HepG2 (cell line): ENCODE data around the gene PXK. TPM values are rescaled to one million over a fixed set of nuclear protein-coding genes. Genes with fewer than 3 reads are reported as not detected.
A peak's percentile ranks its signal among the peaks of the same experiment; 100 is the strongest.

Experiments
- CBX2 ChIP-seq, 2 experiments: fragments of 200-600 bp in 1 of 2; sonication (generic); formaldehyde crosslinking in 1 of 2; IDR thresholded peaks; 2 replicates each; pipeline versions ENCODE4 v1.7.0 to v1.8.1; 2018 to 2022; ENCODE audit warnings: low read depth in 2 of 2, low read length in 1 of 2, mild to moderate bottlenecking in 1 of 2, missing genetic modification reagents in 1 of 2
- DNMT3B ChIP-seq: conservative IDR thresholded peaks from 2 replicates; pipeline ENCODE4 v1.6.1; 2016; ENCODE audit warnings: missing biosample characterization, control low read depth
- HDAC2 ChIP-seq: sonication (generic); formaldehyde crosslinking; IDR thresholded peaks from 2 replicates; pipeline ENCODE4 v1.4.0; 2020; ENCODE audit warnings: missing genetic modification reagents
- MXD4 ChIP-seq: IDR thresholded peaks from 2 replicates; pipeline ENCODE4 v1.6.1; 2016; ENCODE audit warnings: mild to moderate bottlenecking, missing biosample characterization, missing genetic modification reagents
- REL ChIP-seq: sonication (generic); formaldehyde crosslinking; conservative IDR thresholded peaks from 2 replicates; pipeline ENCODE4 v1.8.0; 2022; ENCODE audit warnings: mild to moderate bottlenecking, missing genetic modification reagents, moderate library complexity
- SRSF4 ChIP-seq: fragments of 200-400 bp; formaldehyde crosslinking; IDR thresholded peaks from one replicate; pipeline ENCODE4 v1.6.1; 2018; ENCODE audit warnings: mild to moderate bottlenecking, low read depth, low read length, moderate library complexity; ENCODE audit not compliant: poor library complexity, severe bottlenecking
- STAG1 ChIP-seq: sonication (generic); formaldehyde crosslinking; IDR thresholded peaks from 2 replicates; pipeline ENCODE4 v1.4.0; 2020; ENCODE audit warnings: missing genetic modification reagents
- ZBTB38 ChIP-seq: sonication (generic); formaldehyde crosslinking; IDR thresholded peaks from 2 replicates; pipeline ENCODE4 v1.5.1; 2020; ENCODE audit warnings: mild to moderate bottlenecking, missing genetic modification reagents
- ZBTB8A ChIP-seq: sonication (generic); formaldehyde crosslinking; IDR thresholded peaks from 2 replicates; pipeline ENCODE4 v1.4.0; 2020; ENCODE audit warnings: mild to moderate bottlenecking, low read depth, missing genetic modification reagents, borderline replicate concordance
- ZNF484 ChIP-seq: sonication (generic); formaldehyde crosslinking; IDR thresholded peaks from 2 replicates; pipeline ENCODE4 v1.5.1; 2020; ENCODE audit warnings: mild to moderate bottlenecking, low read depth, missing genetic modification reagents, borderline replicate concordance
- ZNF501 ChIP-seq: sonication (generic); formaldehyde crosslinking; IDR thresholded peaks from 2 replicates; pipeline ENCODE4 v1.5.1; 2020; ENCODE audit warnings: mild to moderate bottlenecking, moderate library complexity, missing genetic modification reagents
- ZNF549 ChIP-seq: sonication (generic); formaldehyde crosslinking; IDR thresholded peaks from 2 replicates; pipeline ENCODE4 v1.5.0; 2020; ENCODE audit warnings: missing genetic modification reagents
- ZNF713 ChIP-seq: sonication (generic); formaldehyde crosslinking; IDR thresholded peaks from 2 replicates; pipeline ENCODE4 v1.4.0; 2020; ENCODE audit warnings: mild to moderate bottlenecking, missing genetic modification reagents
- ZNF766 ChIP-seq: sonication (generic); formaldehyde crosslinking; IDR thresholded peaks from 2 replicates; pipeline ENCODE4 v1.5.0; 2020; ENCODE audit warnings: missing genetic modification reagents, borderline replicate concordance
- ZNF839 ChIP-seq: sonication (generic); formaldehyde crosslinking; IDR thresholded peaks from 2 replicates; pipeline ENCODE4 v1.4.0; 2020; ENCODE audit warnings: missing genetic modification reagents, mild to moderate bottlenecking, borderline replicate concordance
- polyA plus RNA-seq, 8 experiments: library from polyadenylated mRNA; depleted of rRNA in 3 of 8; stranded (reverse) in 7 of 8; unstranded in 1 of 8; fragments of >200 nt; fragmentation: Illumina TruSeq in 4 of 8; extraction: Trizol in 4 of 8; gene quantifications; 2 replicates each; pipeline versions ENCODE4 v1.2.1 to v1.2.3, GENCODE V29; 2011 to 2016; ENCODE audit warnings: low read depth in 4 of 8, missing spikeins in 1 of 8, mixed read lengths in 1 of 8; ENCODE audit not compliant: insufficient read depth in 1 of 8
- total RNA-seq, 5 experiments: library from RNA; depleted of rRNA; stranded (reverse); fragments of >200 nt; fragmentation: Illumina TruSeq; extraction: Trizol; gene quantifications; 2 replicates each; pipeline ENCODE4 v1.2.3, GENCODE V29; 2016; ENCODE audit warnings: low read depth in 1 of 5
- TF ChIP-seq, protein P1 (sequence below): sonication (generic); formaldehyde crosslinking; IDR thresholded peaks from 2 replicates; pipeline ENCODE4 v1.4.0; 2020; ENCODE audit warnings: low read depth, mild to moderate bottlenecking, missing genetic modification reagents
- TF ChIP-seq, protein P2 (sequence below): sonication (generic); formaldehyde crosslinking; conservative IDR thresholded peaks from 2 replicates; pipeline ENCODE4 v1.8.0; 2022; ENCODE audit warnings: mild to moderate bottlenecking, moderate library complexity, missing genetic modification reagents
- TF ChIP-seq, protein P3 (sequence below): sonication (generic); formaldehyde crosslinking; IDR thresholded peaks from 2 replicates; pipeline ENCODE4 v1.5.1; 2020; ENCODE audit warnings: mild to moderate bottlenecking, missing genetic modification reagents, borderline replicate concordance
- TF ChIP-seq, protein P4 (sequence below): sonication (generic); formaldehyde crosslinking; IDR thresholded peaks from 2 replicates; pipeline ENCODE4 v1.5.0; 2020; ENCODE audit warnings: mild to moderate bottlenecking, missing genetic modification reagents

Gene PXK
- total and polyA plus RNA-seq, 2 of the 13 experiments (the other 11 are each of a cell fraction or from before 2014, with no cell fraction given), result 6.4 to 18.6 TPM

DNA sequence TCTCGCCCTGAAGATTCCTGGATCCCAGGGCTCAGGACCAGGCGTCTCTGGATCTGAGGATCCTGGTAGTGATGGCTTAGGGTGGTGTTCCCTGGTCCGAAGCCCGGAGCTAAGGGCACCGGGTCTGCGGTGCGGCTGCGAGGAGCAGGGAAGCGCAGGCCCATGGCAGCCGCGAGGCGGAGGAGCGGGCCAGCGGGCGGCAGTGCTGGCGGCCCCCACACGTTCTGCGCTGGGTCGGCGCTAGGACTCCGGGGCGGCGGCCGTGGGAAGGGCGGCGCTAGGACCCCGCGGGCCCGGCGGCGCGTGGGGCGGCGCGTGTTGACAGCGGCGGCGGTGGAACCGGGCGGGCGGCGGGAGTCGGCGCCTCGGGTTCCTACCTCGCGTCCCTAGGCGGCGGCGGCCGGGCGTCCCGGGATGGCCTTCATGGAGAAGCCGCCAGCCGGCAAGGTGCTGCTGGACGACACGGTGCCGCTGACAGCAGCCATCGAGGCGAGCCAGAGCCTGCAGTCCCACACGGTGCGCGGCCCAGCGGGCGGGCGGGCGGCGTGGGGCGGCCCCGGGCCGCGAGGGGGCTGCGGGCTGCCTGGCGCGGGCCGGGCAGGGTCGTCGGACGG, at the start of gene PXK (continued):
- TF ChIP-seq ZNF766 (CRISPR knock-in tag) (0 out of 2 replicates have a peak, but pooled peaks have one; percentile 51), STAG1 (CRISPR knock-in tag) (no peak; the same call in 1 of the 2 replicates), REL (CRISPR knock-in tag) (no peak), ZNF549 (CRISPR knock-in tag) (no peak), ZNF501 (CRISPR knock-in tag) (no peak), HDAC2 (CRISPR knock-in tag) (0 out of 2 replicates have a peak, but pooled peaks have one; percentile 57), MXD4 (CRISPR knock-in tag) (no peak), ZBTB38 (CRISPR knock-in tag) (peak; percentile 33; the same call in 1 of the 2 replicates), ZBTB8A (CRISPR knock-in tag) (no peak), CBX2 (IDR thresholded peaks at IDR 0.05; ENCODE audit: low read depth, low read length) (no peak), CBX2 (CRISPR knock-in tag; IDR thresholded peaks at IDR 0.05; ENCODE audit: low read depth) (no peak), SRSF4 (no peak), ZNF484 (CRISPR knock-in tag) (no peak), DNMT3B (no peak), ZNF839 (no peak), ZNF713 (CRISPR knock-in tag) (no peak)
- TF ChIP-seq, protein P1, sequence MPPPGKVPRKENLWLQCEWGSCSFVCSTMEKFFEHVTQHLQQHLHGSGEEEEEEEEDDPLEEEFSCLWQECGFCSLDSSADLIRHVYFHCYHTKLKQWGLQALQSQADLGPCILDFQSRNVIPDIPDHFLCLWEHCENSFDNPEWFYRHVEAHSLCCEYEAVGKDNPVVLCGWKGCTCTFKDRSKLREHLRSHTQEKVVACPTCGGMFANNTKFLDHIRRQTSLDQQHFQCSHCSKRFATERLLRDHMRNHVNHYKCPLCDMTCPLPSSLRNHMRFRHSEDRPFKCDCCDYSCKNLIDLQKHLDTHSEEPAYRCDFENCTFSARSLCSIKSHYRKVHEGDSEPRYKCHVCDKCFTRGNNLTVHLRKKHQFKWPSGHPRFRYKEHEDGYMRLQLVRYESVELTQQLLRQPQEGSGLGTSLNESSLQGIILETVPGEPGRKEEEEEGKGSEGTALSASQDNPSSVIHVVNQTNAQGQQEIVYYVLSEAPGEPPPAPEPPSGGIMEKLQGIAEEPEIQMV, result peak; percentile 67; the same call in 1 of the 2 replicates
- TF ChIP-seq, protein P2, sequence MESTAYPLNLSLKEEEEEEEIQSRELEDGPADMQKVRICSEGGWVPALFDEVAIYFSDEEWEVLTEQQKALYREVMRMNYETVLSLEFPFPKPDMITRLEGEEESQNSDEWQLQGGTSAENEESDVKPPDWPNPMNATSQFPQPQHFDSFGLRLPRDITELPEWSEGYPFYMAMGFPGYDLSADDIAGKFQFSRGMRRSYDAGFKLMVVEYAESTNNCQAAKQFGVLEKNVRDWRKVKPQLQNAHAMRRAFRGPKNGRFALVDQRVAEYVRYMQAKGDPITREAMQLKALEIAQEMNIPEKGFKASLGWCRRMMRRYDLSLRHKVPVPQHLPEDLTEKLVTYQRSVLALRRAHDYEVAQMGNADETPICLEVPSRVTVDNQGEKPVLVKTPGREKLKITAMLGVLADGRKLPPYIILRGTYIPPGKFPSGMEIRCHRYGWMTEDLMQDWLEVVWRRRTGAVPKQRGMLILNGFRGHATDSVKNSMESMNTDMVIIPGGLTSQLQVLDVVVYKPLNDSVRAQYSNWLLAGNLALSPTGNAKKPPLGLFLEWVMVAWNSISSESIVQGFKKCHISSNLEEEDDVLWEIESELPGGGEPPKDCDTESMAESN (CRISPR knock-in tag), result no peak
- TF ChIP-seq, protein P3, sequence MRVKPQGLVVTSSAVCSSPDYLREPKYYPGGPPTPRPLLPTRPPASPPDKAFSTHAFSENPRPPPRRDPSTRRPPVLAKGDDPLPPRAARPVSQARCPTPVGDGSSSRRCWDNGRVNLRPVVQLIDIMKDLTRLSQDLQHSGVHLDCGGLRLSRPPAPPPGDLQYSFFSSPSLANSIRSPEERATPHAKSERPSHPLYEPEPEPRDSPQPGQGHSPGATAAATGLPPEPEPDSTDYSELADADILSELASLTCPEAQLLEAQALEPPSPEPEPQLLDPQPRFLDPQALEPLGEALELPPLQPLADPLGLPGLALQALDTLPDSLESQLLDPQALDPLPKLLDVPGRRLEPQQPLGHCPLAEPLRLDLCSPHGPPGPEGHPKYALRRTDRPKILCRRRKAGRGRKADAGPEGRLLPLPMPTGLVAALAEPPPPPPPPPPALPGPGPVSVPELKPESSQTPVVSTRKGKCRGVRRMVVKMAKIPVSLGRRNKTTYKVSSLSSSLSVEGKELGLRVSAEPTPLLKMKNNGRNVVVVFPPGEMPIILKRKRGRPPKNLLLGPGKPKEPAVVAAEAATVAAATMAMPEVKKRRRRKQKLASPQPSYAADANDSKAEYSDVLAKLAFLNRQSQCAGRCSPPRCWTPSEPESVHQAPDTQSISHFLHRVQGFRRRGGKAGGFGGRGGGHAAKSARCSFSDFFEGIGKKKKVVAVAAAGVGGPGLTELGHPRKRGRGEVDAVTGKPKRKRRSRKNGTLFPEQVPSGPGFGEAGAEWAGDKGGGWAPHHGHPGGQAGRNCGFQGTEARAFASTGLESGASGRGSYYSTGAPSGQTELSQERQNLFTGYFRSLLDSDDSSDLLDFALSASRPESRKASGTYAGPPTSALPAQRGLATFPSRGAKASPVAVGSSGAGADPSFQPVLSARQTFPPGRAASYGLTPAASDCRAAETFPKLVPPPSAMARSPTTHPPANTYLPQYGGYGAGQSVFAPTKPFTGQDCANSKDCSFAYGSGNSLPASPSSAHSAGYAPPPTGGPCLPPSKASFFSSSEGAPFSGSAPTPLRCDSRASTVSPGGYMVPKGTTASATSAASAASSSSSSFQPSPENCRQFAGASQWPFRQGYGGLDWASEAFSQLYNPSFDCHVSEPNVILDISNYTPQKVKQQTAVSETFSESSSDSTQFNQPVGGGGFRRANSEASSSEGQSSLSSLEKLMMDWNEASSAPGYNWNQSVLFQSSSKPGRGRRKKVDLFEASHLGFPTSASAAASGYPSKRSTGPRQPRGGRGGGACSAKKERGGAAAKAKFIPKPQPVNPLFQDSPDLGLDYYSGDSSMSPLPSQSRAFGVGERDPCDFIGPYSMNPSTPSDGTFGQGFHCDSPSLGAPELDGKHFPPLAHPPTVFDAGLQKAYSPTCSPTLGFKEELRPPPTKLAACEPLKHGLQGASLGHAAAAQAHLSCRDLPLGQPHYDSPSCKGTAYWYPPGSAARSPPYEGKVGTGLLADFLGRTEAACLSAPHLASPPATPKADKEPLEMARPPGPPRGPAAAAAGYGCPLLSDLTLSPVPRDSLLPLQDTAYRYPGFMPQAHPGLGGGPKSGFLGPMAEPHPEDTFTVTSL, result no peak
- TF ChIP-seq, protein P4, sequence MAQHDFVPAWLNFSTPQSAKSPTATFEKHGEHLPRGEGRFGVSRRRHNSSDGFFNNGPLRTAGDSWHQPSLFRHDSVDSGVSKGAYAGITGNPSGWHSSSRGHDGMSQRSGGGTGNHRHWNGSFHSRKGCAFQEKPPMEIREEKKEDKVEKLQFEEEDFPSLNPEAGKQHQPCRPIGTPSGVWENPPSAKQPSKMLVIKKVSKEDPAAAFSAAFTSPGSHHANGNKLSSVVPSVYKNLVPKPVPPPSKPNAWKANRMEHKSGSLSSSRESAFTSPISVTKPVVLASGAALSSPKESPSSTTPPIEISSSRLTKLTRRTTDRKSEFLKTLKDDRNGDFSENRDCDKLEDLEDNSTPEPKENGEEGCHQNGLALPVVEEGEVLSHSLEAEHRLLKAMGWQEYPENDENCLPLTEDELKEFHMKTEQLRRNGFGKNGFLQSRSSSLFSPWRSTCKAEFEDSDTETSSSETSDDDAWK (CRISPR knock-in tag), result no peak
